HepG2 (cell line): Measurements from ENCODE around the gene DYSF.

Experiments
- CEBPB ChIP-seq: IDR thresholded peaks from 2 replicates; pipeline ENCODE4 v1.6.1; 2011; ENCODE audit warnings: low read depth, low read length, improper control_type of control experiment, borderline replicate concordance
- EHMT2 ChIP-seq: fragments of 200-600 bp; sonication (generic); IDR thresholded peaks from 2 replicates; pipeline ENCODE4 v1.7.0; 2017; ENCODE audit warnings: antibody characterized with exemption, low read depth, low read length, borderline replicate concordance
- KAT7 ChIP-seq: IDR thresholded peaks from 2 replicates; pipeline ENCODE4 v1.6.1; 2018; ENCODE audit warnings: borderline replicate concordance, missing compliant biosample characterization
- POLR2A ChIP-seq, 2 experiments: IDR thresholded peaks; 2 replicates each; pipeline ENCODE4 v1.6.1; 2011; ENCODE audit warnings: low read depth in 2 of 2, low read length in 2 of 2, mild to moderate bottlenecking in 1 of 2, moderate library complexity in 1 of 2; ENCODE audit not compliant: insufficient read depth in 1 of 2
- TCF12 ChIP-seq, 2 experiments: fragments of 450-650 bp in 1 of 2; sonication (generic) in 1 of 2; formaldehyde crosslinking in 1 of 2; IDR thresholded peaks; 2 replicates each; pipeline versions ENCODE4 v1.6.1 to v1.8.0; 2017 to 2022; ENCODE audit warnings: antibody characterized with exemption in 1 of 2, mild to moderate bottlenecking in 1 of 2, missing genetic modification reagents in 1 of 2, moderate library complexity in 1 of 2
- ZBTB1 ChIP-seq: sonication (generic); formaldehyde crosslinking; IDR thresholded peaks from 2 replicates; pipeline ENCODE4 v1.4.0; 2020; ENCODE audit warnings: missing genetic modification reagents, borderline replicate concordance
- ZBTB2 ChIP-seq: sonication (generic); formaldehyde crosslinking; IDR thresholded peaks from 2 replicates; pipeline ENCODE4 v1.8.0; 2022; ENCODE audit warnings: low read depth, missing genetic modification reagents

- TF ChIP-seq ZBTB2 (no peak), CEBPB (no peak), POLR2A (IDR thresholded peaks at IDR 0.05; ENCODE audit: insufficient read depth in 1 of 2, low read depth in 2 of 2, low read length in 2 of 2) (no peak), KAT7 (no peak), EHMT2 (no peak), ZBTB1 (CRISPR knock-in tag) (no peak), TCF12 (IDR thresholded peaks at IDR 0.05) (no peak), TCF12 (CRISPR knock-in tag; IDR thresholded peaks at IDR 0.05) (no peak)
These were observed 250.8 kb downstream of the DYSF start for GRCh38 chr2:71704131-71704561.
